Activated CD4-positive, alpha-beta T cell treated with anti-CD3 and anti-CD28 coated beads, Interleukin-10, Interleukin-2, amounts not matched to agents 100 ng/mL and 50 ng/mL, durations not matched to agents 16 hours and 8 hours (primary cell): ENCODE data around the gene CPT1A.

Source experiments
- DNase-seq: peaks from one replicate; pipeline ENCODE4 v3.0.0-alpha.2; 2020

The CPT1A gene

GRCh38 chr11:68784653-68785052 is 57.1 kb downstream of the CPT1A start:
- DNase-seq: no peak

- DNase-seq: no peak
Measured at GRCh38 chr11:68783216-68783821, 58.4 kb downstream of the CPT1A start.

GRCh38 chr11:68782711-68783110 is 59.0 kb downstream of the CPT1A start:
- no peak for DNase-seq

GRCh38 chr11:68780829-68781228 is 60.9 kb downstream of the CPT1A start:
- DNase-seq: no peak

DNA sequence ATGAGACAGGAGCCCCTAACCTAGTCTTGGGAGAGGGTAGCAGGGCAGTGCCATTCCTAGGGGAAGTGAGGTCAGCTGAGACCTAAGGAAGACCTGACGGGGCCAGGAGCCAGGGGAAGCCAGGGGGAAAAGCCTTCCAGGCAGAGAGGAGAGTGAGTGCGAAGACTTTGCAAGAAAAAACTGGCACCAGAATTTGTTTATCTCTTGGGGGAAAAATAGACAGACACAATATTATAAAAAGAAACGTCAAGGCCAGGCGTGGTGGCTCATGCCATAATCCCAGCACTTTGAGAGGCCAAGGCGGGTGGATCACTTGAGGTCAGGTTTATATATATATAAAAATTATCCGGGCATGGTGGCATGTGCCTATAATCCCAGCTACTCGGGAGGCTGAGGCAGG is 63.5 kb downstream of the CPT1A start:
- no peak for DNase-seq

- no peak for DNase-seq
Measured at GRCh38 chr11:68776442-68777235, 65.1 kb downstream of the CPT1A start.

DNA sequence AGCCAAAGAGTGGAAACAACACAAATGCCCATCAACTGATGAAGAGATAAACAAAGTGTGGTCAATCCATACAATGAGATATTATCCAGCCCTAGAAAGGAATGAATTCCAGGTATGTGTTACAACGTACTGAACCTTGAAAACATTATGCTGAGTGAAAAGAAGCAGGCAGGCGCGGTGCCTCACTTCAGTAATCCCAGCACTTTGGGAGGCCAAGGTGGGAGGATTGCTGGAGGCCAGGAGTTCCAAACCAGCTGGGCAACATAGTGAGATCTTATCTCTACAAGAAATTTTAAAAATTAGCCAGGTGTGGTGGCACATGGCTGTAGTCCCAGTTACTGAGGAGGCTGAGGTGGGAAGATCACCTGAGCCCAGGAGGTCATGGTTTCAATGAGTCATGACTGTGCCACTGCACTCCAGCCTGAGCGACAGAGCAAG is 65.7 kb downstream of the CPT1A start:
- DNase-seq: no peak

GRCh38 chr11:68774194-68774585 is 67.5 kb downstream of the CPT1A start:
- DNase-seq: no peak

GRCh38 chr11:68773521-68774193 is 68.1 kb downstream of the CPT1A start:
- no peak for DNase-seq

DNA sequence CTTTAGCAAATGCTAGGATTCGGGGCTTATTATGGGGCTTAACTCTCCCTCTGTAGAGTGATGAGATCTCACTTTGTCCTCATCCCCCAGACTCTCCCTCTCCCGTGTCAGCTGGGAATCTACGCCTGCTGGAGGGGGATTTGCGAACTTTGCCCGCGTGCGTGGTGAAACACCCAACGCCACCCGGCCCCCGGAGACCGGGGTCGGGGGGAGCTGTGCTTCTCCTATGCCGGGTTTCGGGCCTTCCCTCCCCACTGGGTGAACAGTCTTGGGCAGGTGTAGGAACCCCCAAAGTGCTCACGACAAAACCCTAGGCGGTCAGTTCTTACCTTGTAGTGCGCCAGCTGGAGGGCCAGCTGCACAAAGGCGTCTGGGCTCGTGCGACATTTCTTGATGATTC is 68.8 kb downstream of the CPT1A start:
- DNase-seq: no peak

- DNase-seq: no peak
Measured at GRCh38 chr11:68770781-68771180, 70.9 kb downstream of the CPT1A start.

DNA sequence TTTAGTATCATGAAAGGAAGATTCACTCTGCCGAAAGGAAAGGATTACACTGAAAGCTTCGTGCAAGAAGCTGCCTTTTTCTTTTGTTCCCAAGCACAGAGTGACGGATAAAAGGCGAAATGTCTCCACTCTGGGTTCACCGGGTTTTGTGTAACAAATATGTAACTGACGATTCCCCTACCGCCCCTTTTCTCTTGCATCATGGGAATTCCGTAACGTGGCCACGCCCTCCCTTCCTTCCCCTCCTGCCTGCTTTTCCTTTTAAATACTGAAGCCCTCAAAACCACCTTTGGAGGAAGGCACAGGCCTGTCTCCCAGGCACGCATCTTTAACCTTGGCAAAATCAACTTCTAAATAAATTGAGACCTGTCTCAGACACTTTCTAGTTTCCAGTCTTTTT is 74.0 kb downstream of the CPT1A start:
- no peak for DNase-seq

- DNase-seq: no peak
Measured at GRCh38 chr11:68766786-68767185, 74.9 kb downstream of the CPT1A start.

GRCh38 chr11:68764746-68765145 is 77.0 kb downstream of the CPT1A start:
- DNase-seq: no peak

DNA sequence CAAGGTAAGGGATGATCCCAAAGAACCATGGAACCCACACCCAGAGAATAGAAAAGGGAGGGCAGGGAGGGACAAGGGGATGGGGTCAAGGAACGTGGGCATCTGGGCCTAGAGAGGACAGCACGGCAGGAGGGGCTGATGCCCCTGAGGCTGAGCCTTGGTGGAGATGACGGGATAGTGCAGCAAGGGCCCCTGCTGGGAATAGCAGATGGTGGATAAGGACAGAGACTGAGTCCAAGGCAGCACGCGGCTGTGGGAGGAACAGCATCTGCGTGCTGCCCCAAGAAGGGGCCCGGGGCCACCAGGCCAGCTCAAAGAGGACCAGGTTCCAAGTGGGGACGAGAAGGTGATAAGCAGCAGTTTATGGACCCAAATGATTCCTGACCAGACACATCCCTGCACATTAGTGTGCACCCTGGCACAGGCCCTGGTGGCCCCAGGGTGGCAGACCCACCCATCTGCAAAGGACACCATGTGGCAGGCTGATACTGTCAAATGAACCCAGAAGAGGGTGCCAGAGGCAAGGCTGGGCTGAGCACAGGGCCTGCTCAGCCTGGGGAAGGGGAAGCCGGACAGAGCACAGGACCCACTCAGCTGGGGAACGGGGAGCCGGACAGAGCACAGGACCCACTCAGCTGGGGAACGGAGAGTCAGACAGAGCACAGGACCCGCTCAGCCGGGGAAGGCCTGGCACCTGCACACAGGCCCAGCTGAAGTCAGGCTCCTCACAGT is 77.6 kb downstream of the CPT1A start:
- no peak for DNase-seq

DNA sequence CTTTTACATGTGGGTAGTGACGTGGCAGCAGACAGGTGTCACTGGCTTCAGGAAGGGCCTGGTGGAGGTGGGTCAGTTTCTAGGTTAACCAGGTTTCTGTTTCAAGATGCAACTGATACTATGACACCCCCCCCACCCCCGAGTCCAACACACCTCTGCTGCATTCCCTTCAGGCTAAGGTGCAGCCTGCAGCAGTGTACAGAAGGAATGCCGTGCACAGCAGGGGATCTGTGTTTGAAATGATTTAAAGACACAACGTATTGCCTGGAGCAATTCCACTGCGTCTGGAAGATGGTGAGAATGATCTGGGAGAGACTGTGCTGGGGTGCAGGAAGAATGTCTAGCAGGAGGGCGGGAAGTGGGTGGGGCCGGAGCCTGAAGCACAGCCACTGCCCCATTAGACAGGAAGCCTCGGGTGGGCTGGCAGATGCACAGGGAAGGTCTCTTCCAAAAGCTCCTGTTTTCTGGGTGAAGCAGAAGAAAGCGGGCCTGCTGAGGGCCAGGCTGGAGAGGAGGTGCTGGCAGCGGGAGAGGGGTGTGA is 78.5 kb downstream of the CPT1A start:
- no peak for DNase-seq

DNA sequence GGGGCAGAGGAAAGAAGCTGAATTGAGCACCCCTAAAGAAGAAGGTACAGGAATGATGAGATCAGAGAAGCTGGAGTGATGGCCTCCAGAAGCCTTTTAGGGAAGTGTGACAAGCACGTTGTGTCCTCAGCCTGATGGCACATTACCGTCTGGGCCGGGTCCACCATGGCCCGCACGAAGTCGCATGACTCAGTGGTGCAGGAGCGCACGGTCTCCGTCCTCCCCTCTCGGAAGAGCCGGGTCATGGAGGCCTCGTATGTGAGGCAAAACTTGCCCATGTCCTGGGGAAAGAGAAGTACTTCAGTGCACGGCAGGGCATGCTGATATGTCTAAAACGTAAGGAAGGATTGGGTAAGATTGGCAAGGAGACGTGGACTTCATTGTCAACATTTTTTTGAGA is 79.2 kb downstream of the CPT1A start:
- DNase-seq: no peak

DNA sequence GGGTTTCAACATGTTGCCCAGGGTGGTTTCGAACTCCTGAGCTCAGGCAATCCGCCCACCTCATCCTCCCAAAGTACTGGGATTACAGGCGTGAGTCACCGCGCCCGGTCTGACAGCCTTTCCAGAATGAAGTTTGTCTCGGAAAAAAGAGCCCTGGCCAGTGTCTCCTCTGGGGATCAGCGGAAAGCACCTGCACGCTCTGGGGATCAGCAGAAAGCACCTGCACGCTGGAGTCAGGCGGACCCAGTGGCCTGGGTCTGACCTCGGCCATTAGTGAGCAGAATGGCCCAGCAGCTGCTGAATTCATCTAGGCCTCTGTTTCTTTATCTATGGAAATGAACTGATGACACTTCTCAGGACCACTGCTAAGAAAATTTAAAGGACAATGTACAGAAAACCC is 79.9 kb downstream of the CPT1A start:
- DNase-seq: no peak

- DNase-seq: no peak
Measured at GRCh38 chr11:68759991-68760390, 81.7 kb downstream of the CPT1A start.

GRCh38 chr11:68757711-68758110 is 84.0 kb downstream of the CPT1A start:
- DNase-seq: no peak

GRCh38 chr11:68756171-68756766 is 85.4 kb downstream of the CPT1A start:
- DNase-seq: no peak

DNA sequence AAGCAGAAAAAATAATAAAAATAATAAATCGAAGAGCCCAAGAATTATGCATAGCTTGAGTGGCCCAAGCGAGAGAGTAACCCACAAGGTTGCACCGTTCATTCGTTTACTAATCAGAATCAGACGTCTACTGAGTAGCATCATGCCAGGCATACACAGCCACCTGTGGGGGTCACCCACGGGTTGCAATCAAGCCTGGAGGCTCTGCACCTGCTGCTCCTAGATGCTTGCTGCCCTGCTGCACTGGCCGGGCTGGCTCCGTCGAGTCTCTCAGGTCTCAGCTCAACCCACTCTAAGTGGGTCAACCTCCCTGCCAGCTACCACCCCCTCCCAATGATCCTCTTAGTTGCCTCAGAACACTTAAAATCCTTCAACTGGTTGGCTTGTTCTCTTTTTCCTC is 88.4 kb downstream of the CPT1A start:
- DNase-seq: no peak
